HepG2 (cell line): Measurements from ENCODE around the gene MIF4GD. TPM values are rescaled to one million over a fixed set of nuclear protein-coding genes. Genes with fewer than 3 reads are reported as not detected.

ENCODE experiments used
- CENPT ChIP-seq: sonication (generic); formaldehyde crosslinking; IDR thresholded peaks from 2 replicates; pipeline ENCODE4 v1.8.0; 2022; ENCODE audit warnings: low read depth, mild to moderate bottlenecking, moderate library complexity, missing genetic modification reagents
- FOXA1 ChIP-seq, 2 experiments: fragments of 450-650 bp in 1 of 2; sonication (generic) in 1 of 2; formaldehyde crosslinking in 1 of 2; IDR thresholded peaks; 2 replicates each; pipeline versions ENCODE4 v1.4.0 to v1.6.1; 2016 to 2020; ENCODE audit warnings: missing genetic modification reagents in 1 of 2
- GATAD1 ChIP-seq: IDR thresholded peaks from 2 replicates; pipeline ENCODE4 v1.6.1; 2016; ENCODE audit warnings: missing genetic modification reagents, missing compliant biosample characterization
- IKZF5 ChIP-seq: IDR thresholded peaks from 2 replicates; pipeline ENCODE4 v1.6.1; 2018; ENCODE audit warnings: missing genetic modification reagents, mild to moderate bottlenecking, missing compliant biosample characterization
- NCOA5 ChIP-seq: sonication (generic); formaldehyde crosslinking; IDR thresholded peaks from 2 replicates; pipeline ENCODE4 v1.4.0; 2020; ENCODE audit warnings: missing genetic modification reagents
- NR0B2 ChIP-seq: sonication (generic); formaldehyde crosslinking; IDR thresholded peaks from 2 replicates; pipeline ENCODE4 v1.4.0; 2020; ENCODE audit warnings: mild to moderate bottlenecking, missing genetic modification reagents
- PATZ1 ChIP-seq: sonication (generic); formaldehyde crosslinking; IDR thresholded peaks from 2 replicates; pipeline ENCODE4 v1.4.0; 2020; ENCODE audit warnings: missing genetic modification reagents
- PHF21A ChIP-seq: sonication (generic); formaldehyde crosslinking; IDR thresholded peaks from 2 replicates; pipeline ENCODE4 v1.5.0; 2020; ENCODE audit warnings: mild to moderate bottlenecking, missing genetic modification reagents
- PLSCR1 ChIP-seq: sonication (generic); formaldehyde crosslinking; IDR thresholded peaks from 2 replicates; pipeline ENCODE4 v1.5.0; 2020; ENCODE audit warnings: missing genetic modification reagents, mild to moderate bottlenecking, borderline replicate concordance
- SP2 ChIP-seq: sonication (generic); formaldehyde crosslinking; IDR thresholded peaks from 2 replicates; pipeline ENCODE4 v1.5.1; 2020; ENCODE audit warnings: mild to moderate bottlenecking, missing genetic modification reagents
- SRY ChIP-seq: sonication (generic); formaldehyde crosslinking; IDR thresholded peaks from 2 replicates; pipeline ENCODE4 v1.8.0; 2022; ENCODE audit warnings: mild to moderate bottlenecking, missing genetic modification reagents
- SSRP1 ChIP-seq: IDR thresholded peaks from 2 replicates; pipeline ENCODE4 v1.6.1; 2016; ENCODE audit warnings: control low read depth
- XRCC5 ChIP-seq: fragments of 200-400 bp; formaldehyde crosslinking; optimal IDR thresholded peaks from 2 replicates; pipeline ENCODE3; 2017; ENCODE audit warnings: mild to moderate bottlenecking, low read length
- YEATS2 ChIP-seq: sonication (generic); formaldehyde crosslinking; IDR thresholded peaks from 2 replicates; pipeline ENCODE4 v1.4.0; 2020; ENCODE audit warnings: missing genetic modification reagents, borderline replicate concordance
- ZFX ChIP-seq: sonication (generic); formaldehyde crosslinking; IDR thresholded peaks from 2 replicates; pipeline ENCODE4 v1.4.0; 2020; ENCODE audit warnings: mild to moderate bottlenecking, low read depth, missing genetic modification reagents, moderate library complexity
- ZMAT5 ChIP-seq: sonication (generic); formaldehyde crosslinking; IDR thresholded peaks from 2 replicates; pipeline ENCODE4 v1.5.0; 2020; ENCODE audit warnings: mild to moderate bottlenecking, low read depth, missing genetic modification reagents, borderline replicate concordance
- ZNF431 ChIP-seq: sonication (generic); formaldehyde crosslinking; IDR thresholded peaks from 2 replicates; pipeline ENCODE4 v1.9.0; 2022; ENCODE audit warnings: missing genetic modification reagents, low read depth, mild to moderate bottlenecking, borderline replicate concordance
- ZNF556 ChIP-seq: sonication (generic); formaldehyde crosslinking; IDR thresholded peaks from 2 replicates; pipeline ENCODE4 v1.4.0; 2020; ENCODE audit warnings: mild to moderate bottlenecking, missing genetic modification reagents, borderline replicate concordance
- ZNF567 ChIP-seq: sonication (generic); formaldehyde crosslinking; IDR thresholded peaks from 2 replicates; pipeline ENCODE4 v1.8.1; 2023; ENCODE audit warnings: mild to moderate bottlenecking, missing genetic modification reagents, borderline replicate concordance
- ZNF670 ChIP-seq: sonication (generic); formaldehyde crosslinking; IDR thresholded peaks from 2 replicates; pipeline ENCODE4 v1.8.0; 2022; ENCODE audit warnings: mild to moderate bottlenecking, missing genetic modification reagents, borderline replicate concordance
- ZNF724P ChIP-seq: sonication (generic); formaldehyde crosslinking; IDR thresholded peaks from 2 replicates; pipeline ENCODE4 v1.8.0; 2022; ENCODE audit warnings: missing genetic modification reagents, borderline replicate concordance
- ZNF792 ChIP-seq: IDR thresholded peaks from 2 replicates; pipeline ENCODE4 v1.6.1; 2016
- polyA plus RNA-seq, 8 experiments: library from polyadenylated mRNA; depleted of rRNA in 3 of 8; stranded (reverse) in 7 of 8; unstranded in 1 of 8; fragments of >200 nt; fragmentation: Illumina TruSeq in 4 of 8; extraction: Trizol in 4 of 8; gene quantifications; 2 replicates each; pipeline versions ENCODE4 v1.2.1 to v1.2.3, GENCODE V29; 2011 to 2016; ENCODE audit warnings: low read depth in 4 of 8, missing spikeins in 1 of 8, mixed read lengths in 1 of 8; ENCODE audit not compliant: insufficient read depth in 1 of 8
- total RNA-seq, 5 experiments: library from RNA; depleted of rRNA; stranded (reverse); fragments of >200 nt; fragmentation: Illumina TruSeq; extraction: Trizol; gene quantifications; 2 replicates each; pipeline ENCODE4 v1.2.3, GENCODE V29; 2016; ENCODE audit warnings: low read depth in 1 of 5

The MIF4GD gene
- total and polyA plus RNA-seq, 2 of the 13 experiments (the other 11 are each of a cell fraction or from before 2014, with no cell fraction given) = 14.0 to 28.0 TPM

- TF ChIP-seq NCOA5 (no peak), PLSCR1 (no peak), CENPT (CRISPR knock-in tag) (0 out of 2 replicates have a peak, but pooled peaks have one; percentile 68), PHF21A (CRISPR knock-in tag) (peak; percentile 91), ZNF792 (CRISPR knock-in tag) (0 out of 2 replicates have a peak, but pooled peaks have one; percentile 37), ZNF431 (CRISPR knock-in tag) (no peak; the same call in 1 of the 2 replicates), NR0B2 (CRISPR knock-in tag) (no peak), ZFX (CRISPR knock-in tag) (peak; percentile 99), ZMAT5 (CRISPR knock-in tag) (no peak), ZNF556 (CRISPR knock-in tag) (peak; percentile 95; the same call in 1 of the 2 replicates), ZNF724P (0 out of 2 replicates have a peak, but pooled peaks have one; percentile 44), FOXA1 (IDR thresholded peaks at IDR 0.05) (no peak), FOXA1 (CRISPR knock-in tag; IDR thresholded peaks at IDR 0.05) (peak; percentile 33; the same call in 1 of the 2 replicates), GATAD1 (CRISPR knock-in tag) (peak; percentile 70; the same call in 1 of the 2 replicates), ZNF670 (CRISPR knock-in tag) (peak; percentile 92; the same call in 1 of the 2 replicates), IKZF5 (CRISPR knock-in tag) (peak; percentile 89; the same call in 1 of the 2 replicates), SSRP1 (no peak; the same call in 1 of the 2 replicates), YEATS2 (CRISPR knock-in tag) (peak; percentile 88), ZNF567 (0 out of 2 replicates have a peak, but pooled peaks have one; percentile 47), SRY (CRISPR knock-in tag) (no peak), XRCC5 (peak; percentile 94), PATZ1 (peak; percentile 88), SP2 (CRISPR knock-in tag) (peak; percentile 53; the same call in 1 of the 2 replicates)
Observed at GRCh38 chr17:75308732-75309629, 38.0 kb upstream of the MIF4GD start (continued).
